ENCODE measurements around the gene HMGXB3.
A peak's percentile ranks its signal among the peaks of the same experiment; 100 is the strongest.

HMGXB3 gene

DNA sequence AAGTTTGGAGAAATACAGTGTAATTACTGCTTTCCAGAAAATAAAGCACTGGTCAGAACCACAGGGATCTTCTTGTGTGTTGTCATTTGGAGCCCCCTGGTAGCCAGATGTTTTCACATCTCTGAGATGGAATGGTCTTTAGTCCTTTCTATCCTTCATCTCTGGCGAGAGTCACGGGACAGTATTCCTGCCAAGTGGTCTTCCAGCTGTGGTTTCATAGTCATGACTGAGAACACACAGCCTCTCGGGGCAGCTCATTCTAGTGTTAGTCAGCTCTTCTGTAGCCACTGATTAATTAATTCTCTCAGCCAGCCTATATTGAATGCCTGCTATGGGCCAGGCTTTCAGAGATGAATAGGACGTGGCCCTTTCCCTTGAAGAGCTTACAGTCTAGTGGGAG lies 34.1 kb downstream of the HMGXB3 start:
- no peak overlapping the region for H3K27ac ChIP-seq (replicated peaks)
- TF ChIP-seq, protein P1, sequence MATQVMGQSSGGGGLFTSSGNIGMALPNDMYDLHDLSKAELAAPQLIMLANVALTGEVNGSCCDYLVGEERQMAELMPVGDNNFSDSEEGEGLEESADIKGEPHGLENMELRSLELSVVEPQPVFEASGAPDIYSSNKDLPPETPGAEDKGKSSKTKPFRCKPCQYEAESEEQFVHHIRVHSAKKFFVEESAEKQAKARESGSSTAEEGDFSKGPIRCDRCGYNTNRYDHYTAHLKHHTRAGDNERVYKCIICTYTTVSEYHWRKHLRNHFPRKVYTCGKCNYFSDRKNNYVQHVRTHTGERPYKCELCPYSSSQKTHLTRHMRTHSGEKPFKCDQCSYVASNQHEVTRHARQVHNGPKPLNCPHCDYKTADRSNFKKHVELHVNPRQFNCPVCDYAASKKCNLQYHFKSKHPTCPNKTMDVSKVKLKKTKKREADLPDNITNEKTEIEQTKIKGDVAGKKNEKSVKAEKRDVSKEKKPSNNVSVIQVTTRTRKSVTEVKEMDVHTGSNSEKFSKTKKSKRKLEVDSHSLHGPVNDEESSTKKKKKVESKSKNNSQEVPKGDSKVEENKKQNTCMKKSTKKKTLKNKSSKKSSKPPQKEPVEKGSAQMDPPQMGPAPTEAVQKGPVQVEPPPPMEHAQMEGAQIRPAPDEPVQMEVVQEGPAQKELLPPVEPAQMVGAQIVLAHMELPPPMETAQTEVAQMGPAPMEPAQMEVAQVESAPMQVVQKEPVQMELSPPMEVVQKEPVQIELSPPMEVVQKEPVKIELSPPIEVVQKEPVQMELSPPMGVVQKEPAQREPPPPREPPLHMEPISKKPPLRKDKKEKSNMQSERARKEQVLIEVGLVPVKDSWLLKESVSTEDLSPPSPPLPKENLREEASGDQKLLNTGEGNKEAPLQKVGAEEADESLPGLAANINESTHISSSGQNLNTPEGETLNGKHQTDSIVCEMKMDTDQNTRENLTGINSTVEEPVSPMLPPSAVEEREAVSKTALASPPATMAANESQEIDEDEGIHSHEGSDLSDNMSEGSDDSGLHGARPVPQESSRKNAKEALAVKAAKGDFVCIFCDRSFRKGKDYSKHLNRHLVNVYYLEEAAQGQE (IDR thresholded peaks at IDR 0.05; ENCODE audit: insufficient replicate concordance, low read depth), result no peak
- TF ChIP-seq GABPA (IDR thresholded peaks at IDR 0.05; ENCODE audit: low read depth) (no peak), POLR2AphosphoS5 (IDR thresholded peaks at IDR 0.05; ENCODE audit: low read depth) (no peak), SPI1 (IDR thresholded peaks at IDR 0.05; ENCODE audit: borderline replicate concordance, low read depth) (no peak)
- TF ChIP-seq, protein P2, sequence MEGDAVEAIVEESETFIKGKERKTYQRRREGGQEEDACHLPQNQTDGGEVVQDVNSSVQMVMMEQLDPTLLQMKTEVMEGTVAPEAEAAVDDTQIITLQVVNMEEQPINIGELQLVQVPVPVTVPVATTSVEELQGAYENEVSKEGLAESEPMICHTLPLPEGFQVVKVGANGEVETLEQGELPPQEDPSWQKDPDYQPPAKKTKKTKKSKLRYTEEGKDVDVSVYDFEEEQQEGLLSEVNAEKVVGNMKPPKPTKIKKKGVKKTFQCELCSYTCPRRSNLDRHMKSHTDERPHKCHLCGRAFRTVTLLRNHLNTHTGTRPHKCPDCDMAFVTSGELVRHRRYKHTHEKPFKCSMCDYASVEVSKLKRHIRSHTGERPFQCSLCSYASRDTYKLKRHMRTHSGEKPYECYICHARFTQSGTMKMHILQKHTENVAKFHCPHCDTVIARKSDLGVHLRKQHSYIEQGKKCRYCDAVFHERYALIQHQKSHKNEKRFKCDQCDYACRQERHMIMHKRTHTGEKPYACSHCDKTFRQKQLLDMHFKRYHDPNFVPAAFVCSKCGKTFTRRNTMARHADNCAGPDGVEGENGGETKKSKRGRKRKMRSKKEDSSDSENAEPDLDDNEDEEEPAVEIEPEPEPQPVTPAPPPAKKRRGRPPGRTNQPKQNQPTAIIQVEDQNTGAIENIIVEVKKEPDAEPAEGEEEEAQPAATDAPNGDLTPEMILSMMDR (IDR thresholded peaks at IDR 0.05; ENCODE audit: insufficient read depth, low read length), result no peak
- DNase-seq (ENCODE audit: low read depth in 1 of 2, low spot score in 1 of 2), result no peak
- no peak overlapping the region for H3K4me3 ChIP-seq (replicated peaks; ENCODE audit: insufficient read depth, low read length)
- H3K27me3 ChIP-seq (ENCODE audit: insufficient read depth, poor library complexity, severe bottlenecking), result no peaks in the 10 kb centered on the region

DNA sequence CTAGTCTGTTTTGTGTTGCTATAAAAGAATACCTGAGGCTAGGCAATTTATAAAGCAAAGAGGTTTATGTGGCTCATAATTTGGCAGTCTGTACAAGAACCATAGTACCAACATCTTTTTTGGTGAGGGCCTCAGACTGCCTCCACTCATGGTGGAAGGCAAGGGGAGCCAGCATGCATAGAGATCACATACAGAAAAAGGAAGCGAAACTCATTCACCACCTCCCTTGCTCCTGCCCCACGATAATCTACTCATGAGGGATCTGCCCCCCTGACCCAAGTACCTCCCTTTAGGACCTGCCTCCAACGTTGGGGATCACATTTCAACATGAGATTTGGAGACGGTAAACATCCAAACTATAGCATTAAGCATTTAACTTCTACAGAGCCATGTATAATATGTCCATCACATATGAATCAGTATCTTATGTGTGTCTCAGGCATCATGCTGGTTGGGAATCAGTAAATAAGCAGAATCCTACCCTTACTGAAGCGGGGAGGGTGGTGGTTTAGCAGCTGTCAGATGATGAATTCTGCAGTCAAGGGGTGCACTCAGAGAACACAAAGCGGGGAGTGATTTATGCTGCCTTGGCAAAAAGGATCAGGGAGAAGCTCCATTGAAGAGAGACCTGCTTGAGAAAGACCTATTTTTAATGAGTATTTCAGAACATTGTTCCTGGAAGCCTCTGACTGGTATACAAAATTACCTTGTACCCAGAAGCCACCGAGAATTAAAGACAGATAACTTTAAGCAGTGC lies 34.8 kb downstream of the HMGXB3 start:
- Histone ChIP-seq H3K27ac (replicated peaks) (no peak overlapping the region), H3K4me3 (replicated peaks; ENCODE audit: insufficient read depth, low read length) (no peak overlapping the region), H3K27me3 (ENCODE audit: insufficient read depth, poor library complexity, severe bottlenecking) (no peaks in the 10 kb centered on the region)
- DNase-seq (ENCODE audit: low read depth in 1 of 2, low spot score in 1 of 2), result peak in 1 of 2 experiments; percentile 30
- TF ChIP-seq, protein P2 (IDR thresholded peaks at IDR 0.05; ENCODE audit: insufficient read depth, low read length), result no peak
- TF ChIP-seq GABPA (IDR thresholded peaks at IDR 0.05; ENCODE audit: low read depth) (no peak), POLR2AphosphoS5 (IDR thresholded peaks at IDR 0.05; ENCODE audit: low read depth) (no peak), SPI1 (IDR thresholded peaks at IDR 0.05; ENCODE audit: borderline replicate concordance, low read depth) (no peak)
- TF ChIP-seq, protein P1 (IDR thresholded peaks at IDR 0.05; ENCODE audit: insufficient replicate concordance, low read depth), result no peak

DNA sequence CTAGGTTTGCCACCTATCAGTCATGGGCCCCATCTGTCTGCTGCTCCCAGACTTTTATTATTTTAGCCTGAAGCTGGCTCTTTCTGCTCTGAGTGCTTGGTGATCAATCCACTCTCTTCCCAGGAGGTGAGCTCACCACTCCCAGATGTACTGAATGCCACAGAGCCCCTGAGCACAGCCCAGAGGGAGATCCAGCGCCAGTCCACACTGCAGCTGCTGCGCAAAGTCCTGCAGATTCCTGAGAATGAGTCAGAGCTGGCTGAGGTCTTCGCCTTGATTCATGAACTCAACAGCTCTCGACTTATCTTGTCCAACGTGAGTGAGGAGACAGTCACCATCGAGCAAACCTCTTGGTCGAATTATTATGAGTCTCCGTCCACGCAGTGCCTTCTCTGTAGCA lies 36.0 kb downstream of the HMGXB3 start:
- H3K4me3 ChIP-seq (replicated peaks; ENCODE audit: insufficient read depth, low read length), result no peak overlapping the region
- TF ChIP-seq, protein P1 (IDR thresholded peaks at IDR 0.05; ENCODE audit: insufficient replicate concordance, low read depth), result no peak
- TF ChIP-seq POLR2AphosphoS5 (IDR thresholded peaks at IDR 0.05; ENCODE audit: low read depth) (no peak), GABPA (IDR thresholded peaks at IDR 0.05; ENCODE audit: low read depth) (no peak), SPI1 (IDR thresholded peaks at IDR 0.05; ENCODE audit: borderline replicate concordance, low read depth) (no peak)
- TF ChIP-seq, protein P2 (IDR thresholded peaks at IDR 0.05; ENCODE audit: insufficient read depth, low read length), result no peak
- H3K27ac ChIP-seq (replicated peaks), result no peak overlapping the region
- DNase-seq (ENCODE audit: low read depth in 1 of 2, low spot score in 1 of 2), result no peak
- H3K27me3 ChIP-seq (ENCODE audit: insufficient read depth, poor library complexity, severe bottlenecking), result no peaks in the 10 kb centered on the region

All from HL-60 (cell line).